Upper lobe of left lung (tissue), 4 donors: ENCODE measurements around the gene PLXNB1.

ENCODE experiments used
- POLR2A ChIP-seq, 4 donors: fragments of 450-650 bp; IDR thresholded peaks; one replicate each; pipeline ENCODE4 v1.5.1; 2016 to 2017; ENCODE audit warnings: antibody characterized with exemption in 4 of 4, mild to moderate bottlenecking in 2 of 4
- POLR2AphosphoS5 ChIP-seq, 2 donors: sonication (generic); formaldehyde crosslinking; IDR thresholded peaks; one replicate each; pipeline ENCODE4 v1.5.1; 2017; ENCODE audit warnings: antibody characterized with exemption in 2 of 2
- TF ChIP-seq, protein P1 (sequence below), 6 experiments: fragments of 450-650 bp in 4 of 6; fragments of 200-600 bp in 2 of 6; sonication (generic) in 2 of 6; IDR thresholded peaks; one replicate each; pipeline ENCODE4 v1.5.1; 2016 to 2019; ENCODE audit warnings: antibody characterized with exemption in 6 of 6

DNA sequence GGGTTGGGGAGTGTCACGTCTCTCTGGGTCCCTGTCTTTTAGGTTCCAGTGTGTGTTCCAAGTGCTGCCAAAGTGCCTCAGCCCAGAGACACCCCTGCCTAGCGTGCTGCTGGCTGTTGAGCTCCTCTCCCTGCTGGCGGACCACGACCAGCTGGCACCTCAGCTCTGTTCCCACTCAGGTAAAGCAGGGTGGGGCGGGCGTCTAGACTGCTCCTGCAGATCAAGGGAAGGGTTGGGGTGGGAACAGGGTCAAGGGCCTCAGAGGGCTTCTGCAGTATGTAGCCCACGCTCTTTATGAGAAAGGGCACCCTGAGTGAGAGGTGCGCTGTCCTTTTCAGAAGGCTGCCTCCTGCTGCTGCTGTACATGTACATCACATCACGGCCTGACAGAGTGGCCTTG is 33.8 kb upstream of the PLXNB1 start:
- TF ChIP-seq, protein P1, sequence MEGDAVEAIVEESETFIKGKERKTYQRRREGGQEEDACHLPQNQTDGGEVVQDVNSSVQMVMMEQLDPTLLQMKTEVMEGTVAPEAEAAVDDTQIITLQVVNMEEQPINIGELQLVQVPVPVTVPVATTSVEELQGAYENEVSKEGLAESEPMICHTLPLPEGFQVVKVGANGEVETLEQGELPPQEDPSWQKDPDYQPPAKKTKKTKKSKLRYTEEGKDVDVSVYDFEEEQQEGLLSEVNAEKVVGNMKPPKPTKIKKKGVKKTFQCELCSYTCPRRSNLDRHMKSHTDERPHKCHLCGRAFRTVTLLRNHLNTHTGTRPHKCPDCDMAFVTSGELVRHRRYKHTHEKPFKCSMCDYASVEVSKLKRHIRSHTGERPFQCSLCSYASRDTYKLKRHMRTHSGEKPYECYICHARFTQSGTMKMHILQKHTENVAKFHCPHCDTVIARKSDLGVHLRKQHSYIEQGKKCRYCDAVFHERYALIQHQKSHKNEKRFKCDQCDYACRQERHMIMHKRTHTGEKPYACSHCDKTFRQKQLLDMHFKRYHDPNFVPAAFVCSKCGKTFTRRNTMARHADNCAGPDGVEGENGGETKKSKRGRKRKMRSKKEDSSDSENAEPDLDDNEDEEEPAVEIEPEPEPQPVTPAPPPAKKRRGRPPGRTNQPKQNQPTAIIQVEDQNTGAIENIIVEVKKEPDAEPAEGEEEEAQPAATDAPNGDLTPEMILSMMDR (IDR thresholded peaks at IDR 0.05) = no peak
- no peak for TF ChIP-seq POLR2AphosphoS5 (IDR thresholded peaks at IDR 0.05)
- no peak for TF ChIP-seq POLR2A (IDR thresholded peaks at IDR 0.05)
